A549 (cell line): Measurements from ENCODE around the gene RBM10. TPM values are rescaled to one million over a fixed set of nuclear protein-coding genes. Genes with fewer than 3 reads are reported as not detected.

Experiments used
- ATAC-seq, 2 experiments: fragments of 200-7000 bp in 1 of 2; fragments of >200 bp in 1 of 2; cut with Nextera tagmentation in 1 of 2; cut with Tn5 transposase in 1 of 2; 3 replicates each; pipeline versions ENCODE4 v1.8.0 to v1.9.1; 2018 to 2020; ENCODE audit warnings: mild to moderate bottlenecking in 1 of 2, moderate library complexity in 1 of 2
- CTCF ChIA-PET: fragments of 300-600 bp; sonication (Branson Sonifier 250); formaldehyde crosslinking; extraction: SDS; loops from one replicate; lab custom pipeline; 2021; ENCODE audit warnings: antibody characterized with exemption, inconsistent platforms; lab: Yijun Ruan, JAX
- POLR2A ChIA-PET: fragments of 350-600 bp; formaldehyde crosslinking; extraction: SDS; loops from one replicate; lab custom pipeline; 2021; ENCODE audit warnings: antibody characterized with exemption, inconsistent platforms; lab: Yijun Ruan, JAX
- DNase-seq, 2 experiments: peaks; one replicate each; pipeline versions ENCODE4 v3.0.0 to v3.0.0-alpha.2; 2011 to 2016; ENCODE audit warnings: low read depth in 1 of 2, low spot score in 1 of 2
- FAIRE-seq: peaks from 2 replicates; lab custom pipeline; 2011; peaks lifted over from hg19 to GRCh38; lab: Jason Lieb, UNC
- H3K27ac ChIP-seq, 2 experiments: fragments of >200 bp; sonication (Bioruptor Twin); formaldehyde crosslinking; 3 replicates each; pipeline ENCODE4 v1.5.1; 2016 to 2017
- H3K4me1 ChIP-seq: fragments of >200 bp; sonication (Bioruptor Twin); formaldehyde crosslinking; 3 replicates; pipeline ENCODE4 v1.6.1; 2016
- H3K4me2 ChIP-seq: fragments of >200 bp; sonication (Bioruptor Twin); formaldehyde crosslinking; 3 replicates; pipeline ENCODE4 v1.6.1; 2016
- H3K4me3 ChIP-seq: fragments of >200 bp; sonication (Bioruptor Twin); formaldehyde crosslinking; 3 replicates; pipeline ENCODE4 v1.5.1; 2016
- H3K9me3 ChIP-seq: fragments of >200 bp; sonication (Bioruptor Twin); formaldehyde crosslinking; 3 replicates; pipeline ENCODE4 v1.6.1; 2016
- CBX2 ChIP-seq: fragments of 200-600 bp; sonication (generic); IDR thresholded peaks from 2 replicates; pipeline ENCODE4 v1.6.1; 2016; ENCODE audit warnings: low read depth, mild to moderate bottlenecking, borderline replicate concordance
- CHD2 ChIP-seq: fragments of 150-350 bp; IDR thresholded peaks from 2 replicates; pipeline ENCODE4 v1.6.1; 2014; ENCODE audit warnings: low read length; ENCODE audit not compliant: partially characterized antibody
- EHF ChIP-seq: fragments of 250-450 bp; sonication (Bioruptor Pico); IDR thresholded peaks from 2 replicates; pipeline ENCODE4 v1.5.0; 2020; ENCODE audit warnings: mild to moderate bottlenecking
- FOSL2 ChIP-seq, 2 experiments: fragments of 450-650 bp in 1 of 2; fragments of >200 bp in 1 of 2; sonication (Bioruptor Twin) in 1 of 2; formaldehyde crosslinking; IDR thresholded peaks; 2 replicates each; pipeline versions ENCODE4 v1.5.0 to v1.6.1; 2016 to 2020; ENCODE audit warnings: mild to moderate bottlenecking in 1 of 2, moderate library complexity in 1 of 2
- GATA3 ChIP-seq: IDR thresholded peaks from 2 replicates; pipeline ENCODE4 v1.6.1; 2012; ENCODE audit warnings: borderline replicate concordance
- HDAC2 ChIP-seq: fragments of 200-600 bp; sonication (generic); IDR thresholded peaks from 2 replicates; pipeline ENCODE4 v1.6.1; 2016
- HEYL ChIP-seq: fragments of 250-450 bp; sonication (Bioruptor Pico); IDR thresholded peaks from 2 replicates; pipeline ENCODE4 v1.8.0; 2021; ENCODE audit warnings: mild to moderate bottlenecking, moderate library complexity
- HOXB13 ChIP-seq: fragments of 250-450 bp; sonication (Bioruptor Pico); IDR thresholded peaks from 2 replicates; pipeline ENCODE4 v1.5.0; 2020; ENCODE audit warnings: low read depth, mild to moderate bottlenecking, moderate library complexity
- KDM5A ChIP-seq: fragments of 200-600 bp; sonication (generic); IDR thresholded peaks from 2 replicates; pipeline ENCODE4 v1.6.1; 2016; ENCODE audit warnings: antibody characterized with exemption, mild to moderate bottlenecking
- MAZ ChIP-seq: fragments of 150-350 bp; IDR thresholded peaks from 2 replicates; pipeline ENCODE4 v1.6.1; 2014; ENCODE audit warnings: antibody characterized with exemption, low read depth, low read length, borderline replicate concordance
- MYC ChIP-seq: IDR thresholded peaks from 2 replicates; pipeline ENCODE4 v1.6.1; 2012; ENCODE audit warnings: mild to moderate bottlenecking, inconsistent platforms, low read length, improper control_type of control experiment, borderline replicate concordance
- NR3C1 ChIP-seq: fragments of >200 bp; sonication (Bioruptor Twin); formaldehyde crosslinking; IDR thresholded peaks from 3 replicates; pipeline ENCODE4 v1.6.1; 2017
- PHF8 ChIP-seq: fragments of 200-600 bp; sonication (generic); IDR thresholded peaks from 2 replicates; pipeline ENCODE4 v1.6.1; 2016; ENCODE audit warnings: low read depth, mild to moderate bottlenecking, antibody characterized with exemption, moderate library complexity, borderline replicate concordance
- RAD21 ChIP-seq, 2 experiments: fragments of >200 bp in 1 of 2; sonication (Bioruptor Twin) in 1 of 2; formaldehyde crosslinking in 1 of 2; IDR thresholded peaks in 1 of 2; conservative IDR thresholded peaks in 1 of 2; 2 replicates in 1 of 2; 3 replicates in 1 of 2; pipeline ENCODE4 v1.6.1; 2012 to 2018; ENCODE audit warnings: inconsistent platforms in 1 of 2
- RCOR1 ChIP-seq: fragments of 150-350 bp; IDR thresholded peaks from 2 replicates; pipeline ENCODE4 v1.6.1; 2014; ENCODE audit warnings: antibody characterized with exemption, low read length, low read depth
- RFX5 ChIP-seq: fragments of 450-650 bp; IDR thresholded peaks from 2 replicates; pipeline ENCODE4 v1.7.1; 2014; ENCODE audit warnings: antibody characterized with exemption, mild to moderate bottlenecking, moderate library complexity
- SMC3 ChIP-seq: fragments of >200 bp; sonication (Bioruptor Twin); formaldehyde crosslinking; IDR thresholded peaks from 3 replicates; pipeline ENCODE4 v1.6.1; 2018; ENCODE audit warnings: inconsistent platforms
- WGBS: methylation state at CpG from one replicate; pipeline ENCODE4 v1.1.6; 2017; ENCODE audit errors: missing lambda C conversion rate; 5-methylcytosine and 5-hydroxymethylcytosine counted together
- polyA plus RNA-seq, 4 experiments: library from polyadenylated mRNA; depleted of rRNA in 3 of 4; stranded (reverse); fragments of >200 nt; fragmentation: RNase III in 1 of 4; extraction: RNeasy Plus Mini Kit Qiagen cat#74134 plus additional on column Dnase treatment in 1 of 4; gene quantifications; 2 replicates in 3 of 4; 3 replicates in 1 of 4; pipeline ENCODE4 v1.2.3, GENCODE V29; 2011 to 2017
- TF ChIP-seq, protein P1 (sequence below): fragments of >200 bp; sonication (Bioruptor Twin); formaldehyde crosslinking; IDR thresholded peaks from 3 replicates; pipeline ENCODE4 v1.6.1; 2016
- TF ChIP-seq, protein P2 (sequence below): fragments of >200 bp; sonication (Bioruptor Twin); formaldehyde crosslinking; IDR thresholded peaks from 2 replicates; pipeline ENCODE4 v1.6.1; 2016
- TF ChIP-seq, protein P3 (sequence below): fragments of 250-450 bp; sonication (Bioruptor Pico); IDR thresholded peaks from 2 replicates; pipeline ENCODE4 v1.5.0; 2021; ENCODE audit warnings: mild to moderate bottlenecking, moderate library complexity, borderline replicate concordance
- TF ChIP-seq, protein P4 (sequence below): fragments of 150-350 bp; IDR thresholded peaks from 2 replicates; pipeline ENCODE4 v1.6.1; 2014; ENCODE audit warnings: low read depth, mild to moderate bottlenecking, low read length

RBM10 gene
- polyA plus RNA-seq, 2 of the 4 experiments (the other 2 are of a cell fraction), result 21.1 to 29.8 TPM

DNA sequence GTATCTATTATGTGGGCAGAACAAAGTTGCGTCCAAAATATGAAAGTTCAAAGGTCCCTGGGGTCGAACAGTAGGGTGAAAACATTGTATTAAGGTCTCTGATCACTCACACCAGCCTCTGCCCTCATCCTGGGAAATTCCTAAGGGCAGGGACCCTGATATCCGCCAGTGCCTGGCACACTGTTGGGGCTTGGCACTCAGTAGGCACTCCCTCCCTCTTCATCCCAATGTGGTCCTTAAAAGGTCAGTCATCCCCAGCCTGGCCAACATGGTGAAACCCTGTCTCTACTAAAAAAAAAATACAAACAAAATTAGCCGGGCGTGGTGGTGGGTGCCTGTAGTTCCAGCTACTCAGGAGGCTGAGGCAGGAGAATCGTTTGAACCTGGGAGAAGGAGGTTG is 6.8 kb upstream of the RBM10 start:
- CTCF ChIA-PET, result no interaction called here

DNA sequence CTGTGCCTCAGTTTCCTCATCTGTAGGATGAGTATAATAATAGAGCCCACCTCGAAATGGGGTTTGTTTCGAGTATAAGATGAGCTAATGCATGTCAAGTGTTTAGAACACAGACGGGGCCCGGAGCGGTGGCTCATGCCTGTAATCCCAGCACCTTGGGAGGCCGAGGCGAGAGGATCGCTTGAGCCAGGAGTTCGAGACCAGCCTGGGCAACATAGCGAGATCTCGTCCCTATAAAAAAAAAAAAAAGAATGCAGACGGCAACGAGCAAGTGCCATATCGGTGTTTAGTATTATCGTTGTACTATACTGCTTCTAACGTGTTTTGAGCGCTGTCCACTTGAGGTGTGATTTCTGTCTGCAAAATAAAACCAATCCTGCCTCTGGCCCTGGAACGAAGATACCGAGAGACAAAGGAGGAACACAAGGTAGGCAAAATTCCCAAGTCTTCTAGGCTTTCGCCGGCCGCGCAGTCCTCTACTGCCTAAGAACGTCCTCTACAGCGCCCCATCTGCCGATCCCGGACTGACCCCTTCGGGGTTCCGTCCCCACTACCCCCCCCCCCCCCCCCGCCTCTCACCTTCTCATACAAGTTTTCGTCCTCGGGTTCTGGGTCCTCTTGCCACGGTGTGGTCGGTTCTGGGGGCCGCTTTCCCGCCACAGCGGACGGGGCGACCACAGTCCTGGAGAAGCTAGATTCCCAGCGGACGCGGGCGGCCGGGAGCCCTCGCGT is 961 bp upstream of the RBM10 start:
- peak in 1 of 2 experiments; percentile 61 for DNase-seq
- peak overlapping the region; percentile 90 to 97 for H3K27ac ChIP-seq
- peak overlapping the region; percentile 89 for H3K4me2 ChIP-seq
- peak overlapping the region; percentile 79 for H3K4me3 ChIP-seq
- no peaks in the 10 kb centered on the region for H3K9me3 ChIP-seq
- CTCF ChIA-PET, result interaction anchor here (0.8 to 1.4 kb wide), 5 partner anchors 9 to 56 kb away, joined by 3 to 10 read pairs (median 3); no protein-coding TSS in a partner anchor
- TF ChIP-seq, protein P1, sequence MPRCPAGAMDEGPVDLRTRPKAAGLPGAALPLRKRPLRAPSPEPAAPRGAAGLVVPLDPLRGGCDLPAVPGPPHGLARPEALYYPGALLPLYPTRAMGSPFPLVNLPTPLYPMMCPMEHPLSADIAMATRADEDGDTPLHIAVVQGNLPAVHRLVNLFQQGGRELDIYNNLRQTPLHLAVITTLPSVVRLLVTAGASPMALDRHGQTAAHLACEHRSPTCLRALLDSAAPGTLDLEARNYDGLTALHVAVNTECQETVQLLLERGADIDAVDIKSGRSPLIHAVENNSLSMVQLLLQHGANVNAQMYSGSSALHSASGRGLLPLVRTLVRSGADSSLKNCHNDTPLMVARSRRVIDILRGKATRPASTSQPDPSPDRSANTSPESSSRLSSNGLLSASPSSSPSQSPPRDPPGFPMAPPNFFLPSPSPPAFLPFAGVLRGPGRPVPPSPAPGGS, result 0 out of 3 replicates have a peak, but pooled peaks have one; percentile 10
- TF ChIP-seq CBX2, result no peak
- peaks cover 17% of the 10 kb centered on the region for H3K4me1 ChIP-seq
- peak; percentile 13 to 45; a peak in 4 of 6 replicates for ATAC-seq
- peak; percentile 51 for FAIRE-seq
- POLR2A ChIA-PET, result interaction anchor here (0.6 to 3.1 kb wide), 5 partner anchors 10 to 74 kb away, joined by 3 to 17 read pairs (median 9); partner anchors contain the start of gene CDK16
- 2% methylated on average over 28 of the region's 46 CpGs for WGBS

More for the DNA sequence above, 6.8 kb upstream of the RBM10 start:
- 88% methylated on average over 6 of the region's 6 CpGs for WGBS
- FAIRE-seq (no peak), ATAC-seq (no peak)
- H3K4me3 ChIP-seq, result no peak overlapping the region
- H3K9me3 ChIP-seq, result no peaks in the 10 kb centered on the region
- no peak overlapping the region for H3K4me2 ChIP-seq
- peaks cover 9% of the 10 kb centered on the region; the same call in 2 of the 3 replicates for H3K4me1 ChIP-seq
- TF ChIP-seq NR3C1, result no peak
- TF ChIP-seq MYC, result no peak
- TF ChIP-seq CHD2, result no peak
- no peak for TF ChIP-seq RCOR1
- no peak for TF ChIP-seq GATA3
- TF ChIP-seq EHF (CRISPR knock-in tag), result no peak
- TF ChIP-seq KDM5A, result no peak
- no peak for TF ChIP-seq HDAC2
- no peak for TF ChIP-seq SMC3
- TF ChIP-seq, all 56 proteins: peak for 0
- no peak overlapping the region for H3K27ac ChIP-seq
- POLR2A ChIA-PET, result no interaction called here
- DNase-seq, result no peak

DNA sequence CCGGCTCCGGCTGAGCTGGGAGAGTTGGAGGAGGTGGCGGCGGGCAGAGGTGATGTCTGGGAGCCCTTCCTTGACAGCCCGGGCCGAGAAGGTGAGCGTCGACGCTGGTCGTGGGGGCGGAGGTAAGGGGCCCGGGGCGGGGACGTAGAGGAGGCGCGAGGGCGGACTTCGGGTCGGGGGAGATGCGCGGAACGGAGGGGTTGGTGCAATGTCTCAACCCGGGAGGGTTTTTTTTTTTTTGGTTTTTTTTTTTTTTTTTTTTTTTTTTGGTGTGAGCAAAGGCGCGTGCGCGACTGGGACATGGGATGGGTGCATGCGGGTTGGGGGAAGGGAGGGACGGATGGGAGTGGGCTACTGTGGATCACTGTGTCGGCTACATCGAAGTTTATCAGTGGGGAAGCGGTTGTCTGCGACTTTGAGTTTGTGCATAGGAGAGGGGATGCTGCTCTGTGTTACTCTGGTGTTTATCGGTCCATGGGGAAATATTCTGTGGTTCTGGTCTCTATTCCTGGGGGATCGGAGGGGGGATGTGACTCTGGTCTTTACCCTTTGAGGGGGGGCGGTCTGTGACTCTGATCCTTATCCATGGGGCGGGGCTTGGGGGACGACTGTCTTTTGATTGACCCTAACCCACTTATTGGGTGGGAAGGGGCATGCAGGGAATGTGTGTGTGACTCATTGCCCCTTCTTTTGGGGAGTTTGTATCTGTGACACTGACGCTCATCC is 537 bp downstream of the RBM10 start:
- FAIRE-seq, result no peak
- H3K4me3 ChIP-seq, result peak overlapping the region; percentile 79
- no peaks in the 10 kb centered on the region for H3K9me3 ChIP-seq
- peak in 1 of 2 experiments; percentile 25 for DNase-seq
- H3K27ac ChIP-seq, result peak overlapping the region; percentile 90 to 97
- peak overlapping the region; percentile 94 for H3K4me2 ChIP-seq
- peaks cover 17% of the 10 kb centered on the region for H3K4me1 ChIP-seq
- CTCF ChIA-PET, result interaction anchor here (0.6 to 1.4 kb wide), 8 partner anchors 10 to 503 kb away, joined by 3 to 10 read pairs (median 4); no protein-coding TSS in a partner anchor
- under 1% methylated on average over 31 of the region's 39 CpGs for WGBS
- TF ChIP-seq, protein P2, sequence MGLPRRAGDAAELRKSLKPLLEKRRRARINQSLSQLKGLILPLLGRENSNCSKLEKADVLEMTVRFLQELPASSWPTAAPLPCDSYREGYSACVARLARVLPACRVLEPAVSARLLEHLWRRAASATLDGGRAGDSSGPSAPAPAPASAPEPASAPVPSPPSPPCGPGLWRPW, result no peak
- 0 out of 2 replicates have a peak, but pooled peaks have one; percentile 46 for TF ChIP-seq PHF8
- TF ChIP-seq, all 56 proteins: peak for 1
- POLR2A ChIA-PET, result interaction anchor here (0.7 to 3.1 kb wide), 5 partner anchors 11 to 72 kb away, joined by 3 to 17 read pairs (median 6); partner anchors contain the start of gene CDK16
- ATAC-seq, result peak; percentile 57 to 62; a peak in 5 of 6 replicates

DNA sequence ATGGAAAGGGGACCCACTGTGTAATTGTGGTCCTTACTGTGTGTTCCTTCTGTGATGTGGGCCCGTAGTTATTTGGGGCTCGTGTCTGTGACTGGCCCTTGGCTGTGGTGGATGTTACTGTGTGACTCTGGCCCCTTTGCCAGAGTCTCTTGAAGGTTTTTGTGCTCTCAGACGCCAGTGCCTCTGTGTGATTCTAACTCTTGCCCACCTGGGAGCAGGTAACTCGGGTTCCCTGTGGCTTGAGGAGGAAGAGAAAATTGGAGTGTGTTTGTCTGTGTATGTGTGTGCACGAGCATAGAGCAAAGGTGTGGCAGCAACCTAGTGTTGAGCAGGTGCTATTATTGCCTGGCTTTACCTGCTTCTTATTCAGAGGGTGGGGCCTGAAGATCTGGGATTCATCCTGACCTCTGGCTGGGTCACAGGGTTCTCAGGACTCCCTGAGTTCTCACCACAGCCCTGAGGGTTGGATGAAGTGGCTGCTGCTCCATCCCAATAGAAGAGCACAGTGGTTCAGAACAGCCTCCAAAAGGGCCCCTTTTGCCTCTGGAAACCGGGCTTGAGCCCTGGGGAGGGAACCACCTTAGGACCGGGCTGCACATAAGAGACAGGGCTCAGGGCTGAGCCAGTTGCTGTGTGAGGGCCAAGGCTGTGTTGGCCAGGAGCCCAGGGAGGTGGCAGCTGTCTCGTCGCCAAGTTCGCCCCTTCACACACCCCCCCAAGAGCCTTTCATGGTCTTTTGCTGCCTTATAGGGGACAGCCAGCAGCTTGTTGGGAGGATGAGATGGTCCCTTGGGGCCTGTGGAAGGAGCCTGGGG is 1.3 kb downstream of the RBM10 start:
- Histone ChIP-seq H3K9me3 (no peaks in the 10 kb centered on the region), H3K4me1 (peaks cover 17% of the 10 kb centered on the region), H3K4me3 (peak overlapping the region; percentile 79), H3K27ac (peak overlapping the region; percentile 90 to 97), H3K4me2 (peak overlapping the region; percentile 94)
- ChIA-PET CTCF (no interaction called here), POLR2A (no interaction called here)
- DNase-seq (no peak), ATAC-seq (no peak), FAIRE-seq (no peak)
- 37% methylated on average over 9 of the region's 10 CpGs for WGBS
- TF ChIP-seq RFX5 (no peak), GATA3 (no peak), HEYL (no peak), FOSL2 (IDR thresholded peaks at IDR 0.05) (no peak), FOSL2 (CRISPR knock-in tag; IDR thresholded peaks at IDR 0.05) (no peak), RAD21 (conservative IDR thresholded peaks at IDR 0.05 in 1 of 2, IDR thresholded peaks at IDR 0.05 in 1 of 2) (no peak), HOXB13 (no peak), MAZ (no peak)
- TF ChIP-seq, protein P3, sequence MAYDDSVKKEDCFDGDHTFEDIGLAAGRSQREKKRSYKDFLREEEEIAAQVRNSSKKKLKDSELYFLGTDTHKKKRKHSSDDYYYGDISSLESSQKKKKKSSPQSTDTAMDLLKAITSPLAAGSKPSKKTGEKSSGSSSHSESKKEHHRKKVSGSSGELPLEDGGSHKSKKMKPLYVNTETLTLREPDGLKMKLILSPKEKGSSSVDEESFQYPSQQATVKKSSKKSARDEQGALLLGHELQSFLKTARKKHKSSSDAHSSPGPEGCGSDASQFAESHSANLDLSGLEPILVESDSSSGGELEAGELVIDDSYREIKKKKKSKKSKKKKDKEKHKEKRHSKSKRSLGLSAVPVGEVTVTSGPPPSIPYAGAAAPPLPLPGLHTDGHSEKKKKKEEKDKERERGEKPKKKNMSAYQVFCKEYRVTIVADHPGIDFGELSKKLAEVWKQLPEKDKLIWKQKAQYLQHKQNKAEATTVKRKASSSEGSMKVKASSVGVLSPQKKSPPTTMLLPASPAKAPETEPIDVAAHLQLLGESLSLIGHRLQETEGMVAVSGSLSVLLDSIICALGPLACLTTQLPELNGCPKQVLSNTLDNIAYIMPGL, result no peak
- TF ChIP-seq, protein P4, sequence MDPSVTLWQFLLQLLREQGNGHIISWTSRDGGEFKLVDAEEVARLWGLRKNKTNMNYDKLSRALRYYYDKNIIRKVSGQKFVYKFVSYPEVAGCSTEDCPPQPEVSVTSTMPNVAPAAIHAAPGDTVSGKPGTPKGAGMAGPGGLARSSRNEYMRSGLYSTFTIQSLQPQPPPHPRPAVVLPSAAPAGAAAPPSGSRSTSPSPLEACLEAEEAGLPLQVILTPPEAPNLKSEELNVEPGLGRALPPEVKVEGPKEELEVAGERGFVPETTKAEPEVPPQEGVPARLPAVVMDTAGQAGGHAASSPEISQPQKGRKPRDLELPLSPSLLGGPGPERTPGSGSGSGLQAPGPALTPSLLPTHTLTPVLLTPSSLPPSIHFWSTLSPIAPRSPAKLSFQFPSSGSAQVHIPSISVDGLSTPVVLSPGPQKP, result no peak
